ENCODE results near the gene PPP2R5A. TPM values are rescaled to one million over a fixed set of nuclear protein-coding genes. Genes with fewer than 3 reads are reported as not detected.

Gene PPP2R5A
- total RNA-seq, 1 donor, result 29.4 TPM

- H3K4me3 ChIP-seq (ENCODE audit: low read depth, low read length), result no peak overlapping the region
- TF ChIP-seq CTCF (IDR thresholded peaks at IDR 0.05; ENCODE audit: insufficient read depth, low read depth, low read length), result no peak
- DNase-seq (ENCODE audit: low read depth), result no peak
Measured at GRCh38 chr1:212261361-212261929, 23.8 kb upstream of the PPP2R5A start.

- H3K4me3 ChIP-seq (ENCODE audit: low read depth, low read length), result no peak overlapping the region
- no peak for DNase-seq (ENCODE audit: low read depth)
- TF ChIP-seq CTCF (IDR thresholded peaks at IDR 0.05; ENCODE audit: insufficient read depth, low read depth, low read length), result no peak
Measured at GRCh38 chr1:212267017-212267416, 18.2 kb upstream of the PPP2R5A start.

GRCh38 chr1:212267460-212267859 is 17.8 kb upstream of the PPP2R5A start:
- DNase-seq (ENCODE audit: low read depth), result no peak
- H3K4me3 ChIP-seq (ENCODE audit: low read depth, low read length), result no peak overlapping the region
- TF ChIP-seq CTCF (IDR thresholded peaks at IDR 0.05; ENCODE audit: insufficient read depth, low read depth, low read length), result no peak

GRCh38 chr1:212269306-212269705 is 15.9 kb upstream of the PPP2R5A start:
- no peak overlapping the region for H3K4me3 ChIP-seq (ENCODE audit: low read depth, low read length)
- TF ChIP-seq CTCF (IDR thresholded peaks at IDR 0.05; ENCODE audit: insufficient read depth, low read depth, low read length), result no peak
- no peak for DNase-seq (ENCODE audit: low read depth)

GRCh38 chr1:212270564-212270963 is 14.6 kb upstream of the PPP2R5A start:
- no peak for DNase-seq (ENCODE audit: low read depth)
- H3K4me3 ChIP-seq (ENCODE audit: low read depth, low read length), result no peak overlapping the region
- TF ChIP-seq CTCF (IDR thresholded peaks at IDR 0.05; ENCODE audit: insufficient read depth, low read depth, low read length), result no peak

GRCh38 chr1:212271234-212271633 is 14.0 kb upstream of the PPP2R5A start:
- no peak for TF ChIP-seq CTCF (IDR thresholded peaks at IDR 0.05; ENCODE audit: insufficient read depth, low read depth, low read length)
- H3K4me3 ChIP-seq (ENCODE audit: low read depth, low read length), result no peak overlapping the region
- no peak for DNase-seq (ENCODE audit: low read depth)

GRCh38 chr1:212271823-212272485 is 13.3 kb upstream of the PPP2R5A start:
- no peak for TF ChIP-seq CTCF (IDR thresholded peaks at IDR 0.05; ENCODE audit: insufficient read depth, low read depth, low read length)

More at GRCh38 chr1:212271823-212272485, 13.3 kb upstream of the PPP2R5A start:
- DNase-seq (ENCODE audit: low read depth), result no peak
- no peak overlapping the region for H3K4me3 ChIP-seq (ENCODE audit: low read depth, low read length)

Measured in fibroblast of villous mesenchyme (primary cell).